Nephron progenitor cell (in vitro differentiated cells): ENCODE measurements around the gene SLC35F4.

Experiments used
- DNase-seq: peaks from one replicate; pipeline ENCODE4 v3.0.0; 2021
- H3K27ac Mint-ChIP-seq: 2 replicates; pipeline ENCODE4 v1.8.0; 2021; ENCODE audit warnings: mild to moderate bottlenecking, moderate library complexity, mixed read lengths
- H3K27me3 Mint-ChIP-seq: 2 replicates; pipeline ENCODE4 v1.8.0; 2021; ENCODE audit warnings: mild to moderate bottlenecking, low read depth, mixed read lengths; ENCODE audit not compliant: poor library complexity
- H3K36me3 Mint-ChIP-seq: 2 replicates; pipeline ENCODE4 v1.8.0; 2021; ENCODE audit warnings: low read depth, mixed read lengths
- H3K4me1 Mint-ChIP-seq: 2 replicates; pipeline ENCODE4 v1.8.0; 2021; ENCODE audit warnings: mixed read lengths
- H3K4me3 Mint-ChIP-seq: 2 replicates; pipeline ENCODE4 v1.8.0; 2021; ENCODE audit warnings: mild to moderate bottlenecking, moderate library complexity, mixed read lengths
- H3K9me3 Mint-ChIP-seq: 2 replicates; pipeline ENCODE4 v1.8.0; 2021; ENCODE audit warnings: mild to moderate bottlenecking, moderate library complexity, mixed read lengths
- CTCF ChIP-seq: fragments of 200-600 bp; sonication (generic); IDR thresholded peaks from 2 replicates; pipeline ENCODE4 v1.5.0; 2021; ENCODE audit warnings: antibody characterized with exemption

The SLC35F4 gene

GRCh38 chr14:57771801-57772200, 94.1 kb downstream of the SLC35F4 start:
- DNase-seq = no peak
- Mint-ChIP-seq H3K27me3 (peaks cover 2% of the 10 kb centered on the region), H3K27ac (no peak overlapping the region), H3K4me3 (no peak overlapping the region), H3K36me3 (no peaks in the 10 kb centered on the region), H3K9me3 (peaks cover 7% of the 10 kb centered on the region), H3K4me1 (no peaks in the 10 kb centered on the region)
- no peak for TF ChIP-seq CTCF

GRCh38 chr14:57769863-57770523, 95.9 kb downstream of the SLC35F4 start:
- no peaks in the 10 kb centered on the region for H3K4me1 Mint-ChIP-seq
- no peak for DNase-seq
- no peak for TF ChIP-seq CTCF

GRCh38 chr14:57761800-57762199, 104.1 kb downstream of the SLC35F4 start:
- H3K9me3 Mint-ChIP-seq = peaks cover 5% of the 10 kb centered on the region
- TF ChIP-seq CTCF = no peak
- H3K4me1 Mint-ChIP-seq = no peaks in the 10 kb centered on the region
- no peaks in the 10 kb centered on the region for H3K27me3 Mint-ChIP-seq
- DNase-seq = no peak
- H3K4me3 Mint-ChIP-seq = no peak overlapping the region
- peaks cover 5% of the 10 kb centered on the region for H3K36me3 Mint-ChIP-seq
- no peak overlapping the region for H3K27ac Mint-ChIP-seq

More at GRCh38 chr14:57769863-57770523, 95.9 kb downstream of the SLC35F4 start:
- H3K4me3 Mint-ChIP-seq = no peak overlapping the region
- H3K27me3 Mint-ChIP-seq = peaks cover 2% of the 10 kb centered on the region
- no peaks in the 10 kb centered on the region for H3K9me3 Mint-ChIP-seq
- H3K27ac Mint-ChIP-seq = no peak overlapping the region
- H3K36me3 Mint-ChIP-seq = no peaks in the 10 kb centered on the region

GRCh38 chr14:57760896-57761295, 105.0 kb downstream of the SLC35F4 start:
- H3K9me3 Mint-ChIP-seq = peaks cover 5% of the 10 kb centered on the region
- no peaks in the 10 kb centered on the region for H3K4me1 Mint-ChIP-seq

GRCh38 chr14:57755018-57755521, 110.8 kb downstream of the SLC35F4 start:
- TF ChIP-seq CTCF = no peak
- no peak overlapping the region for H3K4me3 Mint-ChIP-seq
- no peaks in the 10 kb centered on the region for H3K9me3 Mint-ChIP-seq
- no peak overlapping the region for H3K27ac Mint-ChIP-seq
- no peaks in the 10 kb centered on the region for H3K36me3 Mint-ChIP-seq
- H3K27me3 Mint-ChIP-seq = peaks cover 5% of the 10 kb centered on the region
- H3K4me1 Mint-ChIP-seq = no peaks in the 10 kb centered on the region
- no peak for DNase-seq

More at GRCh38 chr14:57760896-57761295, 105.0 kb downstream of the SLC35F4 start:
- Mint-ChIP-seq H3K27ac (no peak overlapping the region), H3K36me3 (peaks cover 5% of the 10 kb centered on the region), H3K27me3 (no peaks in the 10 kb centered on the region), H3K4me3 (no peak overlapping the region)
- DNase-seq = no peak
- TF ChIP-seq CTCF = no peak

- H3K4me1 Mint-ChIP-seq = no peaks in the 10 kb centered on the region
- no peaks in the 10 kb centered on the region for H3K9me3 Mint-ChIP-seq
These were observed 111.4 kb downstream of the SLC35F4 start for GRCh38 chr14:57754527-57754926.

More at GRCh38 chr14:57754527-57754926, 111.4 kb downstream of the SLC35F4 start:
- Mint-ChIP-seq H3K27ac (peak overlapping the region; percentile 31), H3K36me3 (no peaks in the 10 kb centered on the region), H3K27me3 (peaks cover 5% of the 10 kb centered on the region), H3K4me3 (no peak overlapping the region)
- DNase-seq = no peak
- no peak for TF ChIP-seq CTCF
